AG10803 (cell line): ENCODE measurements around the gene PTPRU.
A peak's percentile ranks its signal among the peaks of the same experiment; 100 is the strongest.

Source experiments
- DNase-seq: peaks from one replicate; pipeline ENCODE4 v3.0.0; 2010; ENCODE audit warnings: low read depth
- H3K4me3 ChIP-seq: 2 replicates; pipeline ENCODE4 v1.5.1; 2011; ENCODE audit warnings: mild to moderate bottlenecking, low read length, control low read depth
- CTCF ChIP-seq: conservative IDR thresholded peaks from 2 replicates; pipeline ENCODE4 v1.5.1; 2011; ENCODE audit warnings: mild to moderate bottlenecking, low read length, control low read depth, inconsistent platforms

PTPRU gene

GRCh38 chr1:29327223-29327935 is 91.1 kb downstream of the PTPRU start:
- no peak overlapping the region for H3K4me3 ChIP-seq
- no peak for TF ChIP-seq CTCF
- DNase-seq, result no peak

GRCh38 chr1:29329022-29329775 is 92.9 kb downstream of the PTPRU start:
- no peak for DNase-seq
- H3K4me3 ChIP-seq, result no peak overlapping the region
- no peak for TF ChIP-seq CTCF

- H3K4me3 ChIP-seq, result no peak overlapping the region
- no peak for DNase-seq
- no peak for TF ChIP-seq CTCF
Measured at GRCh38 chr1:29330089-29330488, 93.8 kb downstream of the PTPRU start.

GRCh38 chr1:29330856-29331255 is 94.5 kb downstream of the PTPRU start:
- TF ChIP-seq CTCF, result no peak
- DNase-seq, result no peak
- no peak overlapping the region for H3K4me3 ChIP-seq

GRCh38 chr1:29331309-29331708 is 95.0 kb downstream of the PTPRU start:
- DNase-seq, result no peak
- no peak overlapping the region for H3K4me3 ChIP-seq
- no peak for TF ChIP-seq CTCF

- H3K4me3 ChIP-seq, result no peak overlapping the region
- TF ChIP-seq CTCF, result no peak
- DNase-seq, result no peak
Measured at GRCh38 chr1:29331729-29332128, 95.4 kb downstream of the PTPRU start.

- TF ChIP-seq CTCF, result peak; percentile 44
- DNase-seq, result no peak
- no peak overlapping the region for H3K4me3 ChIP-seq
Measured at GRCh38 chr1:29332204-29332603, 95.9 kb downstream of the PTPRU start.
